ENCODE results near the gene NDUFB2. TPM values are rescaled to one million over a fixed set of nuclear protein-coding genes. Genes with fewer than 3 reads are reported as not detected.

NDUFB2 gene
- total and polyA plus RNA-seq, 9 of the 15 experiments (the other 6 are each of a cell fraction or from before 2014, with no cell fraction given), result 220 to 2,075 (median 320) TPM

DNA sequence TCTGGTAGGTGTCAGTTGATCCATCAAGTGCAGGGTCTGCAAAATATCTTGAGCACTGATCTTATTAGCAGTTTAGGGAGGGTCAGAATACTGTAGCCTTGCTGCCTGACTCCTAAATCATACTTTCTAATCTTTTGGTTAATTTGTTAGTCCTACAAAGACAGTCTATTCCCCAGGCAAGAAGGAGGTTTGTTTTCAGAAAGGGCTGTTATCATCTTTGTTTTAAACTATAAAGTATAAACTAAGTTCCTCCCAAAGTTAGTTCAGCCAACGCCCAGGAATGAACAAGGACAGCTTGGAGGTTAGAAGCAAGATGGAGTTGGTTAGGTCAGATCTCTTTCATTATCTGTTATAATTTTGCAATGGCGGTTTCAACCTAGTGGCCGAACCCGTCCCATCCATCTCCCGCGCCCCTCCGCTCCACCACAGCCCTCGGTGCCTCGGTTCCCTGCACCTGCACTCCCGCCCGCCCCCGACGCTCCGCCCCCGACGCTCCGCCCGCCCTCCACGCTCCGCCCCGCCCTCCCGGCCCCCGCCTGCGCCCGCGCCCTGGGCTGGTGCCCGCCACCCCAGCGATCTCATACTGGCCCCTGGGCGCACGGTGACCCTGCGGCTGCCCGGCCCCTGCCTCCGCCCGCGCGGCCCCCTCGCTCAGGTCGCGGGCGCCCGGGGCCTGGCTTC is 24.0 kb upstream of the NDUFB2 start, which contains the start of gene ADCK2 (continued):
- TF ChIP-seq ZNF589 (CRISPR knock-in tag; IDR thresholded peaks at IDR 0.05; ENCODE audit: low read depth), result no peak
- TF ChIP-seq RBBP5 (IDR thresholded peaks at IDR 0.05; ENCODE audit: borderline replicate concordance, insufficient read depth, low read length, poor library complexity, severe bottlenecking), result no peak
- no peak for TF ChIP-seq CHD4 (IDR thresholded peaks at IDR 0.05; ENCODE audit: insufficient read depth, insufficient replicate concordance, low read depth, low read length, poor library complexity, severe bottlenecking)
- TF ChIP-seq, protein P1, sequence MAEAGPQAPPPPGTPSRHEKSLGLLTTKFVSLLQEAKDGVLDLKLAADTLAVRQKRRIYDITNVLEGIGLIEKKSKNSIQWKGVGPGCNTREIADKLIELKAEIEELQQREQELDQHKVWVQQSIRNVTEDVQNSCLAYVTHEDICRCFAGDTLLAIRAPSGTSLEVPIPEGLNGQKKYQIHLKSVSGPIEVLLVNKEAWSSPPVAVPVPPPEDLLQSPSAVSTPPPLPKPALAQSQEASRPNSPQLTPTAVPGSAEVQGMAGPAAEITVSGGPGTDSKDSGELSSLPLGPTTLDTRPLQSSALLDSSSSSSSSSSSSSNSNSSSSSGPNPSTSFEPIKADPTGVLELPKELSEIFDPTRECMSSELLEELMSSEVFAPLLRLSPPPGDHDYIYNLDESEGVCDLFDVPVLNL (CRISPR knock-in tag; IDR thresholded peaks at IDR 0.05; ENCODE audit: low read depth), result no peak
- TF ChIP-seq ZNF24 (IDR thresholded peaks at IDR 0.05), result no peak
- TF ChIP-seq ZNF239 (CRISPR knock-in tag; IDR thresholded peaks at IDR 0.05), result no peak
- 0 out of 2 replicates have a peak, but pooled peaks have one; percentile 45 for TF ChIP-seq SMAD3 (CRISPR knock-in tag; conservative IDR thresholded peaks at IDR 0.05)
- TF ChIP-seq, protein P2, sequence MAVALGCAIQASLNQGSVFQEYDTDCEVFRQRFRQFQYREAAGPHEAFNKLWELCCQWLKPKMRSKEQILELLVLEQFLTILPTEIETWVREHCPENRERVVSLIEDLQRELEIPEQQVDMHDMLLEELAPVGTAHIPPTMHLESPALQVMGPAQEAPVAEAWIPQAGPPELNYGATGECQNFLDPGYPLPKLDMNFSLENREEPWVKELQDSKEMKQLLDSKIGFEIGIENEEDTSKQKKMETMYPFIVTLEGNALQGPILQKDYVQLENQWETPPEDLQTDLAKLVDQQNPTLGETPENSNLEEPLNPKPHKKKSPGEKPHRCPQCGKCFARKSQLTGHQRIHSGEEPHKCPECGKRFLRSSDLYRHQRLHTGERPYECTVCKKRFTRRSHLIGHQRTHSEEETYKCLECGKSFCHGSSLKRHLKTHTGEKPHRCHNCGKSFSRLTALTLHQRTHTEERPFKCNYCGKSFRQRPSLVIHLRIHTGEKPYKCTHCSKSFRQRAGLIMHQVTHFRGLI (CRISPR knock-in tag; IDR thresholded peaks at IDR 0.05), result no peak
- TF ChIP-seq, protein P3, sequence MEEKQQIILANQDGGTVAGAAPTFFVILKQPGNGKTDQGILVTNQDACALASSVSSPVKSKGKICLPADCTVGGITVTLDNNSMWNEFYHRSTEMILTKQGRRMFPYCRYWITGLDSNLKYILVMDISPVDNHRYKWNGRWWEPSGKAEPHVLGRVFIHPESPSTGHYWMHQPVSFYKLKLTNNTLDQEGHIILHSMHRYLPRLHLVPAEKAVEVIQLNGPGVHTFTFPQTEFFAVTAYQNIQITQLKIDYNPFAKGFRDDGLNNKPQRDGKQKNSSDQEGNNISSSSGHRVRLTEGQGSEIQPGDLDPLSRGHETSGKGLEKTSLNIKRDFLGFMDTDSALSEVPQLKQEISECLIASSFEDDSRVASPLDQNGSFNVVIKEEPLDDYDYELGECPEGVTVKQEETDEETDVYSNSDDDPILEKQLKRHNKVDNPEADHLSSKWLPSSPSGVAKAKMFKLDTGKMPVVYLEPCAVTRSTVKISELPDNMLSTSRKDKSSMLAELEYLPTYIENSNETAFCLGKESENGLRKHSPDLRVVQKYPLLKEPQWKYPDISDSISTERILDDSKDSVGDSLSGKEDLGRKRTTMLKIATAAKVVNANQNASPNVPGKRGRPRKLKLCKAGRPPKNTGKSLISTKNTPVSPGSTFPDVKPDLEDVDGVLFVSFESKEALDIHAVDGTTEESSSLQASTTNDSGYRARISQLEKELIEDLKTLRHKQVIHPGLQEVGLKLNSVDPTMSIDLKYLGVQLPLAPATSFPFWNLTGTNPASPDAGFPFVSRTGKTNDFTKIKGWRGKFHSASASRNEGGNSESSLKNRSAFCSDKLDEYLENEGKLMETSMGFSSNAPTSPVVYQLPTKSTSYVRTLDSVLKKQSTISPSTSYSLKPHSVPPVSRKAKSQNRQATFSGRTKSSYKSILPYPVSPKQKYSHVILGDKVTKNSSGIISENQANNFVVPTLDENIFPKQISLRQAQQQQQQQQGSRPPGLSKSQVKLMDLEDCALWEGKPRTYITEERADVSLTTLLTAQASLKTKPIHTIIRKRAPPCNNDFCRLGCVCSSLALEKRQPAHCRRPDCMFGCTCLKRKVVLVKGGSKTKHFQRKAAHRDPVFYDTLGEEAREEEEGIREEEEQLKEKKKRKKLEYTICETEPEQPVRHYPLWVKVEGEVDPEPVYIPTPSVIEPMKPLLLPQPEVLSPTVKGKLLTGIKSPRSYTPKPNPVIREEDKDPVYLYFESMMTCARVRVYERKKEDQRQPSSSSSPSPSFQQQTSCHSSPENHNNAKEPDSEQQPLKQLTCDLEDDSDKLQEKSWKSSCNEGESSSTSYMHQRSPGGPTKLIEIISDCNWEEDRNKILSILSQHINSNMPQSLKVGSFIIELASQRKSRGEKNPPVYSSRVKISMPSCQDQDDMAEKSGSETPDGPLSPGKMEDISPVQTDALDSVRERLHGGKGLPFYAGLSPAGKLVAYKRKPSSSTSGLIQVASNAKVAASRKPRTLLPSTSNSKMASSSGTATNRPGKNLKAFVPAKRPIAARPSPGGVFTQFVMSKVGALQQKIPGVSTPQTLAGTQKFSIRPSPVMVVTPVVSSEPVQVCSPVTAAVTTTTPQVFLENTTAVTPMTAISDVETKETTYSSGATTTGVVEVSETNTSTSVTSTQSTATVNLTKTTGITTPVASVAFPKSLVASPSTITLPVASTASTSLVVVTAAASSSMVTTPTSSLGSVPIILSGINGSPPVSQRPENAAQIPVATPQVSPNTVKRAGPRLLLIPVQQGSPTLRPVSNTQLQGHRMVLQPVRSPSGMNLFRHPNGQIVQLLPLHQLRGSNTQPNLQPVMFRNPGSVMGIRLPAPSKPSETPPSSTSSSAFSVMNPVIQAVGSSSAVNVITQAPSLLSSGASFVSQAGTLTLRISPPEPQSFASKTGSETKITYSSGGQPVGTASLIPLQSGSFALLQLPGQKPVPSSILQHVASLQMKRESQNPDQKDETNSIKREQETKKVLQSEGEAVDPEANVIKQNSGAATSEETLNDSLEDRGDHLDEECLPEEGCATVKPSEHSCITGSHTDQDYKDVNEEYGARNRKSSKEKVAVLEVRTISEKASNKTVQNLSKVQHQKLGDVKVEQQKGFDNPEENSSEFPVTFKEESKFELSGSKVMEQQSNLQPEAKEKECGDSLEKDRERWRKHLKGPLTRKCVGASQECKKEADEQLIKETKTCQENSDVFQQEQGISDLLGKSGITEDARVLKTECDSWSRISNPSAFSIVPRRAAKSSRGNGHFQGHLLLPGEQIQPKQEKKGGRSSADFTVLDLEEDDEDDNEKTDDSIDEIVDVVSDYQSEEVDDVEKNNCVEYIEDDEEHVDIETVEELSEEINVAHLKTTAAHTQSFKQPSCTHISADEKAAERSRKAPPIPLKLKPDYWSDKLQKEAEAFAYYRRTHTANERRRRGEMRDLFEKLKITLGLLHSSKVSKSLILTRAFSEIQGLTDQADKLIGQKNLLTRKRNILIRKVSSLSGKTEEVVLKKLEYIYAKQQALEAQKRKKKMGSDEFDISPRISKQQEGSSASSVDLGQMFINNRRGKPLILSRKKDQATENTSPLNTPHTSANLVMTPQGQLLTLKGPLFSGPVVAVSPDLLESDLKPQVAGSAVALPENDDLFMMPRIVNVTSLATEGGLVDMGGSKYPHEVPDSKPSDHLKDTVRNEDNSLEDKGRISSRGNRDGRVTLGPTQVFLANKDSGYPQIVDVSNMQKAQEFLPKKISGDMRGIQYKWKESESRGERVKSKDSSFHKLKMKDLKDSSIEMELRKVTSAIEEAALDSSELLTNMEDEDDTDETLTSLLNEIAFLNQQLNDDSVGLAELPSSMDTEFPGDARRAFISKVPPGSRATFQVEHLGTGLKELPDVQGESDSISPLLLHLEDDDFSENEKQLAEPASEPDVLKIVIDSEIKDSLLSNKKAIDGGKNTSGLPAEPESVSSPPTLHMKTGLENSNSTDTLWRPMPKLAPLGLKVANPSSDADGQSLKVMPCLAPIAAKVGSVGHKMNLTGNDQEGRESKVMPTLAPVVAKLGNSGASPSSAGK (IDR thresholded peaks at IDR 0.05), result no peak
- no peak for TF ChIP-seq ZNF263 (CRISPR knock-in tag; IDR thresholded peaks at IDR 0.05; ENCODE audit: borderline replicate concordance)
- TF ChIP-seq, protein P4, sequence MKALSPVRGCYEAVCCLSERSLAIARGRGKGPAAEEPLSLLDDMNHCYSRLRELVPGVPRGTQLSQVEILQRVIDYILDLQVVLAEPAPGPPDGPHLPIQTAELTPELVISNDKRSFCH (CRISPR knock-in tag; IDR thresholded peaks at IDR 0.05), result no peak
- TF ChIP-seq, protein P4 (tag; IDR thresholded peaks at IDR 0.05), result peak; percentile 79

All from K562 (cell line).